Measurements from ENCODE around the gene ARHGEF4. TPM values are rescaled to one million over a fixed set of nuclear protein-coding genes. Genes with fewer than 3 reads are reported as not detected.

Gene ARHGEF4
- total and polyA plus RNA-seq, 2 donors (not counting 3 experiments of a cell fraction or from before 2014, with no cell fraction given) = not detected

DNA sequence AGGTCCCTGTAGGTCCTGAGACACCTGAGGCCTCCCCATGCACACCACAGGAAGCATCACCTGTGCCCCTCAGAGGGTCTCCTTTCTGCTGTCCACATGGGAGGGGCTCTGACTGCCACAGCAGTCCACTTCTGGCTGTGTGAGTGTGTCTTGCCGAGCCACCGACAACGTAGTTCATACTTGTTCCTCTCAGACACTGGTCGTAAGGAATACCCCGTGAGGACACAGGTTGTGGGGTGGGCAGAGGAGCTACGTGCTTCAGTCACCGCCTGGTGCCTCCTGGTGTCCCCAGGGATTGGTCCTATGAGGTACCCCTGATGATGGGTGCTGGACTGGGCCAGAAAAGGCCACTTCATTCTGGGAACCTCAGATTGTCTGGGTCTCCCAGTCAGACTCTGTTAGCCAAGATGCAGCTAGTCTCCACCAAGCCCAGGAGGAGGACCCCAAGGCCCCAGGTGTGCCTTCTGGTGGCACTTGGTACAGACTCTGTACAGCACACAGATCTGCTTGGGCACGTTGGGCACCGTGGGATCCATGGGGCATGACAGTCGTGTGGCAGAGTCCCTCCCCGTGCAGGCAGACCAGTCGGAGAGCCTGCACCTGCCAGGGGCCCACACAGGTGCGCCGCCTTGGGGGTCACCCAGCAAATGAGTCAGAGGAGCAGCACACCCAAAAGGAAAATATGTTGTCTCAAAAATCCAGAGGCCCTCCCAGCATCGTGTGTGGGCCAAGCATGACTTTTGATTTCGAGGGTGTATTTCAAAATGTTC lies 2.5 kb downstream of the ARHGEF4 start:
- Histone ChIP-seq H2AFZ (ENCODE audit: low read depth, low read length) (no peak overlapping the region), H4K20me1 (replicated peaks; ENCODE audit: control insufficient read depth, extremely low read depth, insufficient read depth, low read length) (no peaks in the 10 kb centered on the region), H3K9me3 (replicated peaks; ENCODE audit: control insufficient read depth, insufficient read depth, low read length) (no peaks in the 10 kb centered on the region), H3K9ac (replicated peaks; ENCODE audit: extremely low read depth, insufficient read depth, low read length) (no peak overlapping the region), H3K4me3 (replicated peaks in 1 of 3; ENCODE audit: insufficient read depth in 1 of 3, low read depth in 1 of 3, low read length in 3 of 3) (no peak overlapping the region), H3K4me2 (ENCODE audit: insufficient read depth, low read length) (no peak overlapping the region), H3K4me1 (ENCODE audit: control insufficient read depth, extremely low read depth, insufficient read depth, low read length) (no peaks in the 10 kb centered on the region), H3K9me1 (replicated peaks; ENCODE audit: control insufficient read depth, extremely low read depth, insufficient read depth, low read length) (no peaks in the 10 kb centered on the region), H3K36me3 (ENCODE audit: control insufficient read depth in 2 of 2, extremely low read depth in 1 of 2, insufficient read depth in 2 of 2, low read length in 2 of 2) (no peaks in the 10 kb centered on the region), H3K27ac (ENCODE audit: insufficient read depth, low read depth, low read length) (no peak overlapping the region), H3K27me3 (ENCODE audit: control insufficient read depth in 2 of 2, insufficient read depth in 2 of 2, low read length in 2 of 2) (peaks cover 12 to 23% of the 10 kb centered on the region in 2 experiments), H3K79me2 (ENCODE audit: control insufficient read depth, insufficient read depth, low read length) (no peaks in the 10 kb centered on the region)
- CTCF ChIA-PET = no interaction called here
- no TSS peak for BruUV-seq (replicated peaks)
- TF ChIP-seq, protein P1, sequence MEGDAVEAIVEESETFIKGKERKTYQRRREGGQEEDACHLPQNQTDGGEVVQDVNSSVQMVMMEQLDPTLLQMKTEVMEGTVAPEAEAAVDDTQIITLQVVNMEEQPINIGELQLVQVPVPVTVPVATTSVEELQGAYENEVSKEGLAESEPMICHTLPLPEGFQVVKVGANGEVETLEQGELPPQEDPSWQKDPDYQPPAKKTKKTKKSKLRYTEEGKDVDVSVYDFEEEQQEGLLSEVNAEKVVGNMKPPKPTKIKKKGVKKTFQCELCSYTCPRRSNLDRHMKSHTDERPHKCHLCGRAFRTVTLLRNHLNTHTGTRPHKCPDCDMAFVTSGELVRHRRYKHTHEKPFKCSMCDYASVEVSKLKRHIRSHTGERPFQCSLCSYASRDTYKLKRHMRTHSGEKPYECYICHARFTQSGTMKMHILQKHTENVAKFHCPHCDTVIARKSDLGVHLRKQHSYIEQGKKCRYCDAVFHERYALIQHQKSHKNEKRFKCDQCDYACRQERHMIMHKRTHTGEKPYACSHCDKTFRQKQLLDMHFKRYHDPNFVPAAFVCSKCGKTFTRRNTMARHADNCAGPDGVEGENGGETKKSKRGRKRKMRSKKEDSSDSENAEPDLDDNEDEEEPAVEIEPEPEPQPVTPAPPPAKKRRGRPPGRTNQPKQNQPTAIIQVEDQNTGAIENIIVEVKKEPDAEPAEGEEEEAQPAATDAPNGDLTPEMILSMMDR (IDR thresholded peaks at IDR 0.05; ENCODE audit: extremely low read depth in 1 of 2, insufficient read depth in 1 of 2, low read depth in 1 of 2, low read length in 2 of 2) = no peak
- TF ChIP-seq FOS (IDR thresholded peaks at IDR 0.05; ENCODE audit: borderline replicate concordance, insufficient read depth, low read length) (no peak), EZH2 (IDR thresholded peaks at IDR 0.05; ENCODE audit: borderline replicate concordance, low read depth, low read length, severe bottlenecking) (no peak), POLR2AphosphoS5 (IDR thresholded peaks at IDR 0.05; ENCODE audit: insufficient read depth, low read depth, low read length) (no peak), MYC (IDR thresholded peaks at IDR 0.05; ENCODE audit: low read depth, low read length) (no peak), POLR2A (IDR thresholded peaks at IDR 0.05; ENCODE audit: low read depth, low read length) (no peak), GATA2 (IDR thresholded peaks at IDR 0.05; ENCODE audit: insufficient read depth, insufficient read length, low read depth, low read length) (no peak), JUN (IDR thresholded peaks at IDR 0.05; ENCODE audit: borderline replicate concordance, insufficient read depth, insufficient read length, low read depth) (no peak)
- TF ChIP-seq, protein P2, sequence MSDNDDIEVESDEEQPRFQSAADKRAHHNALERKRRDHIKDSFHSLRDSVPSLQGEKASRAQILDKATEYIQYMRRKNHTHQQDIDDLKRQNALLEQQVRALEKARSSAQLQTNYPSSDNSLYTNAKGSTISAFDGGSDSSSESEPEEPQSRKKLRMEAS (IDR thresholded peaks at IDR 0.05; ENCODE audit: insufficient read depth, insufficient read length) = no peak
- POLR2A ChIA-PET = no interaction called here
- FAIRE-seq = no peak
- intact Hi-C loops (cut with micrococcal nuclease) (loop anchor here (5.0 kb wide), 1 partner anchor 42 kb away; no protein-coding TSS in a partner anchor), dilution Hi-C loops (cut with MboI; ENCODE audit: extremely low pct_ligation_motif_present, low sequenced_read_pairs) (no loop called here)
- DNase-seq (ENCODE audit: low read depth, low spot score) = no peak

Data from endothelial cell of umbilical vein (primary cell).